IPS-18c (cell line): Measurements from ENCODE around the gene ID3.
"Not testable (repeated sequence)": the region's sequence is repeated elsewhere in the genome, so short reads cannot be mapped to it uniquely, and the experiment has no call there.

Experiments
- H3K4me3 ChIP-seq: 2 replicates; pipeline ENCODE4 v1.7.0; 2013; ENCODE audit warnings: low read depth, mild to moderate bottlenecking, low read length, moderate library complexity; ENCODE audit not compliant: insufficient read depth
- H3K9me3 ChIP-seq: one replicate; pipeline ENCODE4 v1.6.1; 2013; ENCODE audit warnings: mild to moderate bottlenecking, low read length, moderate library complexity; ENCODE audit not compliant: control insufficient read depth, insufficient read depth

The ID3 gene

GRCh38 chr1:23591460-23592208 lies 32.3 kb upstream of the ID3 start:
- H3K9me3 ChIP-seq, result no peaks in the 10 kb centered on the region
- no peak overlapping the region for H3K4me3 ChIP-seq

DNA sequence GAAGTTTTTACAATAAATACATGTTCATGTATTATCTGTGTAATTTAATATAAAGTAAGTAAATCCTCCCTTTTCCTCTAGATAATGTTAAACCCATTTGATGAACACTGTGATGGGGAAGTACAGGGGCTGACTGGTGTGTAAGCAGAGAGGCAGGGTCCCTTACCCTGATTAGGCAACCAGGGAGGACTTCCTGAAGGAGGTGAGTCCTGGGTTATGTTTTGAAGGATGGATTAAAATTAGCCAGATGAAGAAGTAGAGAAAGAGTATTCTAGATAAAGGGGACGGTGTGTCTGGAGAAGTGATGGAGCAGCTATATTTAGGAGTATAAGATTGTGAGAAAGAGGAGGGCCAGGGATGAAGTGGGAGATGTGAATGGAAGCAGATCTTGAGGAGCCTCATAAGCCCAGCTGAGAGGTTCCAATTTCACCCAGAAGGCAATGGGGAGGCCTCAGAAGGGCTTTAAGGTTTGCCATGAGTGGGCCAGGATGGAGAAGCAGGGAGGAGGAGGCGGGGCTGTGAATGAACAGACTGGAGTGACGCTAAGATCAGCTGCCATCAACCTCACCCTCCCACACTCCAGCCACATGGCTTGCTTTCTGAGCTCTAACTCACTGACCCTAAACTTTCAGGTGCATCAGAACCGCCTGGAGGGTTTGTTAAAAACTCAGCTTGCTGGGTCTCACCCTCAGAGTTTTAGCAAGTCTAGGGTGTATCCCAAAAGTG lies 30.9 kb upstream of the ID3 start:
- Histone ChIP-seq H3K9me3 (no peaks in the 10 kb centered on the region), H3K4me3 (no peak overlapping the region)

DNA sequence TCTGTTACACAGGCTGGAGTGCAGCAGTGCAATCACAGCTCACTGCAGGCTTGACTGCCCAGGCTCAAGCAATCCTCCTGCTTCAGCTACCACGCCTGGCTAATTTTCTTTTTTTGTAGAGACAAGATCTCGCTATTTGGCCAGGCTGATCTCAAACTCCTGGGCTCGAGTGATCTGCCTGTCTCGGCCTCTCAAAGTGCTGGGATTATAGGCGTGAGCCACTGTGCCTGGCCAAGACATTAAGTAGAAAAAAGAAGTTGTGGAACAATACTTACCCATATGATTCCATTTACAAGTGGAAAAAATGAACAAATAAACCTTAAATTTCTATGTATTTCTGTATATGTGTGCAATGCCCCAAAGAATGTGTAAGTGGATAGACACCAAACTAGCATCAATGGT lies 30.3 kb upstream of the ID3 start:
- Histone ChIP-seq H3K9me3 (no peaks in the 10 kb centered on the region), H3K4me3 (no peak overlapping the region)

- no peak overlapping the region for H3K4me3 ChIP-seq
- H3K9me3 ChIP-seq, result no peaks in the 10 kb centered on the region
Measured at GRCh38 chr1:23588749-23589548, 29.6 kb upstream of the ID3 start.

DNA sequence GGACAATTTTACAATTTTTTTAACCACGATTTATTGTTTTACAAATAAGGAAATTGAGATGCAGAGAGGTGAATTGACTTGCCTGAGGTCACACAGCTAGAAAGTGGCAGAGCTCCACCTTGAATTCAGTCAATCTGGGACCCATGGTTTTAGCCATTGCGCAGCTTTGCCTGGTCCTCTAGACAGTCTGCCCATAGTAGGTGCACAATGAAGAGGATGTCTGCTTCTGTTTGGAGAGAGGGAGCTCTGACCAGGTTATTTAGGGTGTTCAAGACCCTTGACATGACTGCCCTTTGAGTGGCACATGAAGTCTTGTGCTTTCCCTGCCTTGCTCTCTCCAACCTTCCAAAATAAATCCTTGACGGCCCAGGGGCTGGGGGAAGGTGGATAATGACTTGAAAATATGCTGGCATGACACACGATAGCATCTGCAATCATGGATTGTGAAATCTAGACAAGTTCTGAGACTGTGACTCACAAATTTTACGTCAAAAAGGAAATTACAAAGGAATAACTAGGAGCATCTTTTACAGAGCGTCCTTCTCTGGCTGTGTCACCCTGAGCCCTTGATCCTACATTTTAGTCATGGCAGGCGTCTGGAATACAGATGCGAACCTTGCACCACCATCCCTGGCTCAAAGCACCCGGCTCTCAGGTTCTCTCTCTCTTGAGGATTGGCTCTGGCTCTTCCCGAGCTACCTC lies 26.2 kb upstream of the ID3 start:
- no peaks in the 10 kb centered on the region for H3K9me3 ChIP-seq

GRCh38 chr1:23583727-23584126 lies 24.4 kb upstream of the ID3 start:
- H3K4me3 ChIP-seq, H3K9me3 ChIP-seq: not testable (repeated sequence)

More for the DNA sequence above, 26.2 kb upstream of the ID3 start:
- no peak overlapping the region for H3K4me3 ChIP-seq

GRCh38 chr1:23582820-23583219 lies 23.5 kb upstream of the ID3 start:
- no peak overlapping the region for H3K4me3 ChIP-seq
- H3K9me3 ChIP-seq, result no peaks in the 10 kb centered on the region

- Histone ChIP-seq H3K9me3 (no peaks in the 10 kb centered on the region), H3K4me3 (no peak overlapping the region)
Measured at GRCh38 chr1:23581219-23581618, 21.9 kb upstream of the ID3 start.

DNA sequence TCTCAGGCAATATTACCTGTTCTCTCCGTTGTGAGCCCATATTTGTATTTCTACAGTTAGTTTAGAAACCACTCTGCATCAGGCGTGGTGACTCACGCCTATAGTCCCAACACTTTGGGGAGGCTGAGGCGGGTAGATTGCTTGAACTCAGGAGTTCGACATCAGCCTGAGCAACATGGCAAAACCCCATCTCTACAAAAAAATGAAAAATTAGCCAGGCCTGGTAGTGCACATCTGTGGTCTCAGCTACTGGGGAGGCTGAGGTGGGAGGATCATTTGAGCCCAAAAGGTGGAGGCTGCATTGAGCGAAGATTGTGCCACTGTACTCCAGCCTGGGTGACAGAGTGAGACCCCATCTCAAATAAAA lies 19.7 kb upstream of the ID3 start:
- no peaks in the 10 kb centered on the region for H3K9me3 ChIP-seq
- H3K4me3 ChIP-seq, result no peak overlapping the region

DNA sequence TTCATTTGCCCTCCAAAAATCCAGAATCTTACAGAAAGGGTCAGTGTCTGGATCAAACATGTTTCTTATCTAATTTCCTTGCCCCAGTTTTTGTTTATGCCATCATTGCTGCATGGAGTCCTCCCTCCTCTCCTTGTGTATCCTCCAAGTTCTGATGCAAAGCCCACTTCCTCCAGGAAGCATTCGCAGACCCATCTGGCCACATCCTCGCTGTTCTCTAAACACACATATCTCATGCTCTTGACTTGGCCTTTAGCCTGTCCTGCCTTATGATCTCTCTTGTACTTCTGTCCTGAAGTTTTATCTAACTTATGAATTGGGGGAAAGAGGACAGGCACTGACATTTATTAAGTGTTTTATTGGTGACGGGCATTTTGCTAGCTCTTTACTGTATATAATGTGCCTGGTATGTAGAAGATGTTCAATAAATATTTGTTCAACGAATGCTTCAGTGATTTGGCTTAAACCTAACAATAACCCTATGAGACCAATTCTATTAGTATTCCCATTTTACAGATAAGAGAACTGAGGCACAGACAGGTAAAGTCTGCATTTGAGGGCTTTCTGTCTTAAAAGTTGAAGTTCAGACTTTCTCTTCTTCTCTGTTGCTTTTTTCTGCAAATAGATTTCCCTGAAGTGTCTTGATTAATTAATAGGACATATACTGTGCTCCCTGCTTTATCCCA lies 19.2 kb upstream of the ID3 start:
- no peaks in the 10 kb centered on the region for H3K9me3 ChIP-seq
- no peak overlapping the region for H3K4me3 ChIP-seq

- Histone ChIP-seq H3K9me3 (no peaks in the 10 kb centered on the region), H3K4me3 (no peak overlapping the region)
Measured at GRCh38 chr1:23577056-23578004, 18.0 kb upstream of the ID3 start.

DNA sequence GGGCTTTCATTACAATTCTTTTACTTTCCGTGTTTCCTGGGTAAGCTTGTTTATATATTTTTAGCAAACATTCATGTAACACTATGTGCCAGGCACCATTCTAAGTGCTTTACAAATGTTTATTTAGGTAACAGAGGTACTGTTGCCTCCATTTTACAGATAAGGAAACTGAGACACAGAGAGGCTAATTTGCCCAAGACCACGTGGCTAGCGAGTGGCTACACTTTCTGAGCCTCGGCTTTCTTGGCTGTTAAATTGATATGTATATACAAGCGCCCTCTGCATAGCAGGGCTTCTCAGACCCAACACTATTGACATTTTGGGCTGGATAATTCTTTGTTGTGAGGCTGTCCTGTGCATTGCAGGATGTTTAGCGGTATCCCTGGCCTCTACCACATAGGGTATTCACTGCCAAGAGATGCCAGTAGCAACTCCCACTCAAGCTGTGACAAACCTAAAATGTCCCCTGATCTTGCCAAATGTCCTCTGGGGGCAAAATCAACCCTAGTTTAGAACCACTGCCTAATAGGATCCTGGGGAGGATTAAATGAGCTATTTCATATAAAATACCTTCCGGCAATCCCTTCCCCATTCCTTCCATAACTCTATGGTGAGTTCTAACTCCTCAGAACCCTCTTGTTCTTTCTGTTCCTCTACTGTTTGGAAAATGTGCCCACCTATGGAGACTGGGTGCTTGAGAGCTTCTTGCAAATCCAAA lies 17.2 kb upstream of the ID3 start:
- no peaks in the 10 kb centered on the region for H3K9me3 ChIP-seq
- no peak overlapping the region for H3K4me3 ChIP-seq

DNA sequence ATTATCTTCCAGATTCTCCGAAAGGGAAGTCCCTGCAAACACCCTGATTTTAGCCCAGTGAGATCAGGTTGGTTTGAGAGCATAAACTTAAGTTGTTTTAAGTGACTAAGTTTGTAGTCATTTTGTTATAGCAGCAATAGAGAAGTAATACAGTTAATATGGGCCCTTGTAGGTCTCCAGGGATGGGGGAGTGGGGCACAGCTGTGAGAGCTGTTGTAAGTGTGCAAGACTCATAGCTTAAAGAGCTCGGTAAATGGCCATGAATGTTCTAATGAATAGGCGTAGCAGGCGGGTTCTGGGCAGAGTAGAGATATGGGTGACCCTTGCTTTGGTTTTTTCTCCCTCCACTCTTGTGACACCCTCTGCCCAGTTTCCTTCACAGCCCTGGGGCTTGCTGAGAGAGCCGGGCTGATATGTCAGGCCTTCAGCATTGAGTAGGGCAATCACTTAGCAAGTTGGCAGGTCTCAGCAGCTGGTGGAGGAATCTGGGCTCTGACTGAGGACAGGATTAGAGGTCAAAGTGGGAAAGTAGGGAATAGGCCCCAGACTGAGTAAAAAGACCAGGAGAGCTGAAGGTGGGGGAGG lies 16.0 kb upstream of the ID3 start:
- no peak overlapping the region for H3K4me3 ChIP-seq
- no peaks in the 10 kb centered on the region for H3K9me3 ChIP-seq

- Histone ChIP-seq H3K4me3 (no peak overlapping the region), H3K9me3 (no peaks in the 10 kb centered on the region)
Measured at GRCh38 chr1:23574265-23574754, 15.0 kb upstream of the ID3 start.

DNA sequence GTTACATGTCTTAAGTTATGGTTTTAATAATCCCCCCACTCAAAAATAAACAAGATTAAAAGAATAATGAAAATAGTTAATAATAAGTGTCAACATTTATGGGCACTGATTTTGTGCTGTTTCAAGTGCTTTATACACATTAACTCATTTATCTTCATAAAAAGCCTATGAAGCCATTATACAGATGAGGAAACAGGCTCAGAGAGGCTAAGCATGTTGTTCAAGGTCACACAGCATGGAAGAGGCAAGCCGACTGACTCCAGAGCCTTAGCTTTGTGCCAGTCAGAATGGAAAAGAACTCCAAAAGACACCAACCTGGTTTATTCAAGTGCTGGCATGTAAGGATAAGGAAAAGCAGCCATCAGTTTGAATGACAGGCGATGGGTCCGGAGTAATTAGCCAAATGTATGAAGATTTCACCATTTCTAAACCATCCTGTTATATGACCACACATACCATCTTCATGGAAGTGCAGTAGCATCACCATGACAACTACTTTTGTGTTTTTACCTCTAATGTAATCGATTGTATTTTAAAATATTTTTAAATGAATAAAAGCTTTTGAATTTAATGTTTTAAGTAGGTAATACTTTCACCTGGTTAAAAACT lies 14.4 kb upstream of the ID3 start:
- H3K4me3 ChIP-seq, result no peak overlapping the region
- no peaks in the 10 kb centered on the region for H3K9me3 ChIP-seq
